Measurements from ENCODE around the gene MAPRE3. TPM values are rescaled to one million over a fixed set of nuclear protein-coding genes. Genes with fewer than 3 reads are reported as not detected.

The MAPRE3 gene
- total and polyA plus RNA-seq, 4 donors, result 10.2 to 41.9 (median 27.2) TPM

DNA sequence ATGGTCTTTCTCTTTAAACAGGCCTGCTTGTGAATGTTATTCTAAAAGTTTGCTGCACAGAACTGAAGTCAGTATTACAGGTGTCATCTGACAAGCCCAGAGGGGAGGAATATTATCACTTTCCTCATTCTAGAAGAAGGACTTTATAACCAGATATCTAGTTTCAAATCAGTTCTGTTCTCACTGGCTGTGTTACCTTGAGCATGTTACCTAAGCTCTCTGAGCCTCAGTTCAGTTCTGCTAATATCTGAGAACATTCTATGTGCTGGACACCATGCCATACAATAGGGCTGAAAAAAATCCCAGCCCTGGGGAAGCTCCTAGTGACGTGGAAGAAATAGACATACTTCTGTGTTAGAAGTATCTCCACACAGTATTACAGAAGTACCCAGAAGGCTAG lies 27.9 kb downstream of the MAPRE3 start:
- DNase-seq, result no peak
- no peaks in the 10 kb centered on the region for H3K27me3 ChIP-seq (ENCODE audit: control insufficient read depth in 3 of 3, insufficient read depth in 3 of 3, low read length in 2 of 3)
- TF ChIP-seq, protein P1, sequence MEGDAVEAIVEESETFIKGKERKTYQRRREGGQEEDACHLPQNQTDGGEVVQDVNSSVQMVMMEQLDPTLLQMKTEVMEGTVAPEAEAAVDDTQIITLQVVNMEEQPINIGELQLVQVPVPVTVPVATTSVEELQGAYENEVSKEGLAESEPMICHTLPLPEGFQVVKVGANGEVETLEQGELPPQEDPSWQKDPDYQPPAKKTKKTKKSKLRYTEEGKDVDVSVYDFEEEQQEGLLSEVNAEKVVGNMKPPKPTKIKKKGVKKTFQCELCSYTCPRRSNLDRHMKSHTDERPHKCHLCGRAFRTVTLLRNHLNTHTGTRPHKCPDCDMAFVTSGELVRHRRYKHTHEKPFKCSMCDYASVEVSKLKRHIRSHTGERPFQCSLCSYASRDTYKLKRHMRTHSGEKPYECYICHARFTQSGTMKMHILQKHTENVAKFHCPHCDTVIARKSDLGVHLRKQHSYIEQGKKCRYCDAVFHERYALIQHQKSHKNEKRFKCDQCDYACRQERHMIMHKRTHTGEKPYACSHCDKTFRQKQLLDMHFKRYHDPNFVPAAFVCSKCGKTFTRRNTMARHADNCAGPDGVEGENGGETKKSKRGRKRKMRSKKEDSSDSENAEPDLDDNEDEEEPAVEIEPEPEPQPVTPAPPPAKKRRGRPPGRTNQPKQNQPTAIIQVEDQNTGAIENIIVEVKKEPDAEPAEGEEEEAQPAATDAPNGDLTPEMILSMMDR (IDR thresholded peaks at IDR 0.05; ENCODE audit: control extremely low read depth, extremely low read depth), result no peak
- no peaks in the 10 kb centered on the region for H3K4me1 ChIP-seq (ENCODE audit: control insufficient read depth in 5 of 5, insufficient read depth in 5 of 5, low read length in 5 of 5)
- H3K9me3 ChIP-seq (ENCODE audit: control insufficient read depth in 4 of 4, insufficient read depth in 3 of 4, low read length in 3 of 4), result no peaks in the 10 kb centered on the region
- WGBS, 2 donors, result 79 to 85% methylated on average over 1 of the region's 1 CpG
- H3K4me3 ChIP-seq, result no peak overlapping the region
- H3K36me3 ChIP-seq (ENCODE audit: control insufficient read depth in 4 of 4, insufficient read depth in 4 of 4, low read length in 4 of 4), result no peaks in the 10 kb centered on the region
- no peak for ATAC-seq (ENCODE audit: insufficient read depth, low FRiP score)
- no peak overlapping the region for H3K27ac ChIP-seq (ENCODE audit: low read depth in 1 of 2, low read length in 1 of 2)
- H3K9ac ChIP-seq (ENCODE audit: insufficient read depth in 1 of 2, low read length in 2 of 2), result no peak overlapping the region

DNA sequence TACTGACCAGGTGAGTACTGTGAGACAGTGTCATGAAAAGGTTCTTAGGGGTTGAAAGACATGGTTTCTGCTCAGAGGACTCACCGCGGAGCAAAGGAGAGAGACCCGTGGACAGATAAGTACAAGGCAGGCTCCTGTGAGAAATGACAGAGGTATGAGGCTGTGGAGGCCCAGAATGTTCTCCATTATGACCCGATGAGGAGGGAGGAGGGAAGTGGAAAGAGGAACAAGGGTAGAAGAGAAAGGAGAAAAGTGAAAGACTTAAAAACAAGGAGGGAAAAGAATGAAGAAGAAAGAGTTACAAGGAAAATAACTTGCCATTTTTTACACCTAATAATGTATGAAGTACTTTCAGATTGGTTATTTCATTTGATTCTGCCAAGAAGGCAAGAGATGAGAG lies 29.8 kb downstream of the MAPRE3 start:
- WGBS, 2 donors, result 75 to 76% methylated on average over 4 of the region's 4 CpGs
- no peak for ATAC-seq (ENCODE audit: insufficient read depth, low FRiP score)
- TF ChIP-seq, protein P1 (IDR thresholded peaks at IDR 0.05; ENCODE audit: control extremely low read depth, extremely low read depth), result no peak
- H3K4me3 ChIP-seq, result no peak overlapping the region
- no peaks in the 10 kb centered on the region for H3K4me1 ChIP-seq (ENCODE audit: control insufficient read depth in 5 of 5, insufficient read depth in 5 of 5, low read length in 5 of 5)
- no peak for DNase-seq
- H3K9me3 ChIP-seq (ENCODE audit: control insufficient read depth in 4 of 4, insufficient read depth in 3 of 4, low read length in 3 of 4), result no peaks in the 10 kb centered on the region
- no peaks in the 10 kb centered on the region for H3K27me3 ChIP-seq (ENCODE audit: control insufficient read depth in 3 of 3, insufficient read depth in 3 of 3, low read length in 2 of 3)
- no peak overlapping the region for H3K9ac ChIP-seq (ENCODE audit: insufficient read depth in 1 of 2, low read length in 2 of 2)
- no peaks in the 10 kb centered on the region for H3K36me3 ChIP-seq (ENCODE audit: control insufficient read depth in 4 of 4, insufficient read depth in 4 of 4, low read length in 4 of 4)
- no peak overlapping the region for H3K27ac ChIP-seq (ENCODE audit: low read depth in 1 of 2, low read length in 1 of 2)

DNA sequence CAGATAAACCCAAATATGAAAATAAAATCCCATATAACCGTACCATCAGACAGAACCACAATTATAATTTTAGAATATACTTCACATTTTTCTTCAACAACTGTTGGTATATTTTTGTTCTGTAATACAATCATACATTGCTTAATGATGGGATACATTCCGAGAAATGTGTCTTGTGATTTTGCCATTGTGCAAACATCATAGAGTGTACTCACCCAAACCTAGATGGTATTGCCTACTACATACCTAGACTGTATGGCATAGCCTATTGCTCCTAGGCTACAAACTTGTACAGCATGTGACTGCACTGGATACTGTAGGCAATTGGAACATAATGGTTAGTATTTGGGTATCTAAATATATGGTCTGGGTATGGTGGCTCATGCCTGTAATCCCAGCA lies 30.6 kb downstream of the MAPRE3 start:
- no peak overlapping the region for H3K9ac ChIP-seq (ENCODE audit: insufficient read depth in 1 of 2, low read length in 2 of 2)
- 86 to 92% methylated on average over 2 of the region's 2 CpGs for WGBS, 2 donors
- TF ChIP-seq, protein P1 (IDR thresholded peaks at IDR 0.05; ENCODE audit: control extremely low read depth, extremely low read depth), result no peak
- no peak overlapping the region for H3K4me3 ChIP-seq
- no peaks in the 10 kb centered on the region for H3K4me1 ChIP-seq (ENCODE audit: control insufficient read depth in 5 of 5, insufficient read depth in 5 of 5, low read length in 5 of 5)
- H3K9me3 ChIP-seq (ENCODE audit: control insufficient read depth in 4 of 4, insufficient read depth in 3 of 4, low read length in 3 of 4), result no peaks in the 10 kb centered on the region
- no peaks in the 10 kb centered on the region for H3K36me3 ChIP-seq (ENCODE audit: control insufficient read depth in 4 of 4, insufficient read depth in 4 of 4, low read length in 4 of 4)
- ATAC-seq (ENCODE audit: insufficient read depth, low FRiP score) (no peak), DNase-seq (no peak)
- no peak overlapping the region for H3K27ac ChIP-seq (ENCODE audit: low read depth in 1 of 2, low read length in 1 of 2)
- no peaks in the 10 kb centered on the region for H3K27me3 ChIP-seq (ENCODE audit: control insufficient read depth in 3 of 3, insufficient read depth in 3 of 3, low read length in 2 of 3)

DNA sequence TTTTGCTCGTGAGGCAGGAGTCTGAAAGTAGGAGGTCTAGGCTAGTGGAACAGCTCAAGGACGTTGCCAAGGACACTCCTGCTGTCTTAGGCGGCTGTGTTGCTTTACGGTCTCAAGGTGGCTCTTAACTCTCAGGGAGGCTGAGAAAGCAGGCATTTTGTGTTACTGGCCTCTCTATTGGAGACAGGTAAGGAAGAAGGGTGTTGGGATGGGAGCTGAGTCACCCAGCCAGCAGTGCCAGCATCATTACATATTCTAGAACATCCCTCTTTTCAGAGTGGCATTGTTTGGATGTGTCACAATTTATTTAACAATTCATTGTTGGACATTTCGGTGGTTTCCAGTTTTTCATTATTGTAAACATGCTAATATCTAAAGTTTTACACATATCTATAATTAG lies 31.5 kb downstream of the MAPRE3 start:
- ATAC-seq (ENCODE audit: insufficient read depth, low FRiP score) (no peak), DNase-seq (no peak)
- Histone ChIP-seq H3K9ac (ENCODE audit: insufficient read depth in 1 of 2, low read length in 2 of 2) (no peak overlapping the region), H3K27me3 (ENCODE audit: control insufficient read depth in 3 of 3, insufficient read depth in 3 of 3, low read length in 2 of 3) (no peaks in the 10 kb centered on the region), H3K4me3 (no peak overlapping the region), H3K27ac (ENCODE audit: low read depth in 1 of 2, low read length in 1 of 2) (no peak overlapping the region), H3K4me1 (ENCODE audit: control insufficient read depth in 5 of 5, insufficient read depth in 5 of 5, low read length in 5 of 5) (no peaks in the 10 kb centered on the region), H3K36me3 (ENCODE audit: control insufficient read depth in 4 of 4, insufficient read depth in 4 of 4, low read length in 4 of 4) (no peaks in the 10 kb centered on the region), H3K9me3 (ENCODE audit: control insufficient read depth in 4 of 4, insufficient read depth in 3 of 4, low read length in 3 of 4) (no peaks in the 10 kb centered on the region)
- TF ChIP-seq, protein P1 (IDR thresholded peaks at IDR 0.05; ENCODE audit: control extremely low read depth, extremely low read depth), result no peak
- WGBS, 2 donors, result 68 to 78% methylated on average over 5 of the region's 5 CpGs
